Trophoblast cell (in vitro differentiated cells and primary cell): ENCODE data around the gene LHFPL2.

ENCODE experiments used
- DNase-seq, 2 donors: peaks; one replicate each; pipeline ENCODE4 v3.0.0-alpha.2; 2016
- H2AFZ ChIP-seq: 2 replicates; pipeline ENCODE4 v1.6.1; 2013; ENCODE audit warnings: low read length, moderate library complexity, mild to moderate bottlenecking; ENCODE audit not compliant: insufficient read depth, poor library complexity
- H2AK5ac ChIP-seq: 2 replicates; pipeline ENCODE4 v1.6.1; 2013; ENCODE audit warnings: mild to moderate bottlenecking, low read length
- H2BK120ac ChIP-seq: 2 replicates; pipeline ENCODE4 v1.6.1; 2013; ENCODE audit warnings: low read length, mild to moderate bottlenecking, moderate library complexity; ENCODE audit not compliant: insufficient read depth, poor library complexity
- H2BK12ac ChIP-seq: 2 replicates; pipeline ENCODE4 v1.6.1; 2013; ENCODE audit warnings: mild to moderate bottlenecking, low read length, moderate library complexity
- H2BK5ac ChIP-seq: 2 replicates; pipeline ENCODE4 v1.6.1; 2013; ENCODE audit warnings: low read length, low read depth, moderate library complexity, mild to moderate bottlenecking; ENCODE audit not compliant: poor library complexity
- H3K14ac ChIP-seq: 2 replicates; pipeline ENCODE4 v1.6.1; 2013; ENCODE audit warnings: mild to moderate bottlenecking, low read length
- H3K18ac ChIP-seq: 2 replicates; pipeline ENCODE4 v1.6.1; 2013; ENCODE audit warnings: mild to moderate bottlenecking, low read length
- H3K23ac ChIP-seq: 2 replicates; pipeline ENCODE4 v1.6.1; 2013; ENCODE audit warnings: low read length
- H3K27ac ChIP-seq: 2 replicates; pipeline ENCODE4 v1.5.1; 2013; ENCODE audit warnings: low read depth, mild to moderate bottlenecking, inconsistent platforms, low read length, moderate library complexity
- H3K27me3 ChIP-seq: 2 replicates; pipeline ENCODE4 v1.6.1; 2013; ENCODE audit warnings: inconsistent platforms, mild to moderate bottlenecking, low read length, moderate library complexity; ENCODE audit not compliant: insufficient read depth
- H3K36me3 ChIP-seq, 2 experiments: 1 replicate in 1 of 2; 2 replicates in 1 of 2; pipeline ENCODE4 v1.6.1; 2013; ENCODE audit warnings: low read length in 2 of 2, mild to moderate bottlenecking in 2 of 2, moderate library complexity in 1 of 2; ENCODE audit not compliant: insufficient read depth in 2 of 2, control insufficient read depth in 1 of 2
- H3K4ac ChIP-seq: 2 replicates; pipeline ENCODE4 v1.6.1; 2013; ENCODE audit warnings: low read depth, mild to moderate bottlenecking, low read length, moderate library complexity
- H3K4me1 ChIP-seq, 2 experiments: 1 replicate in 1 of 2; 2 replicates in 1 of 2; pipeline ENCODE4 v1.6.1; 2013; ENCODE audit warnings: low read length in 2 of 2, mild to moderate bottlenecking in 2 of 2, moderate library complexity in 1 of 2; ENCODE audit not compliant: insufficient read depth in 2 of 2, control insufficient read depth in 1 of 2
- H3K4me2 ChIP-seq: 2 replicates; pipeline ENCODE4 v1.6.1; 2013; ENCODE audit warnings: inconsistent platforms, mild to moderate bottlenecking, low read length, moderate library complexity
- H3K4me3 ChIP-seq: 2 replicates; pipeline ENCODE4 v1.5.1; 2013; ENCODE audit warnings: mild to moderate bottlenecking, low read depth, low read length, inconsistent platforms
- H3K79me1 ChIP-seq: one replicate; pipeline ENCODE4 v1.6.1; 2013; ENCODE audit warnings: low read length
- H3K79me2 ChIP-seq: 2 replicates; pipeline ENCODE4 v1.6.1; 2013; ENCODE audit warnings: low read length, mild to moderate bottlenecking; ENCODE audit not compliant: control insufficient read depth, insufficient read depth, poor library complexity
- H3K9ac ChIP-seq: 2 replicates; pipeline ENCODE4 v1.6.1; 2013; ENCODE audit warnings: mild to moderate bottlenecking, low read length
- H3K9me3 ChIP-seq: 2 replicates; pipeline ENCODE4 v1.6.1; 2013; ENCODE audit warnings: low read depth, mild to moderate bottlenecking, control low read depth, inconsistent platforms, low read length; ENCODE audit not compliant: insufficient read depth
- H4K12ac ChIP-seq: 2 replicates; pipeline ENCODE4 v1.6.1; 2013; ENCODE audit warnings: low read depth, mild to moderate bottlenecking, low read length, moderate library complexity
- H4K8ac ChIP-seq: 2 replicates; pipeline ENCODE4 v1.6.1; 2013; ENCODE audit warnings: low read depth, mild to moderate bottlenecking, low read length, moderate library complexity
- H4K91ac ChIP-seq: one replicate; pipeline ENCODE4 v1.6.1; 2013; ENCODE audit warnings: low read depth, mild to moderate bottlenecking, low read length, moderate library complexity
- WGBS: extraction: QIAGEN DNeasy Blood & Tissue Kit; methylation state at CpG from one replicate; pipeline ENCODE4 v1.1.7; 2013; ENCODE audit warnings: missing lambda C conversion rate; ENCODE audit not compliant: insufficient read length, insufficient coverage; ENCODE audit errors: extremely low coverage; 5-methylcytosine and 5-hydroxymethylcytosine counted together

Gene LHFPL2

GRCh38 chr5:78563621-78564020, 85.0 kb downstream of the LHFPL2 start:
- H2AFZ ChIP-seq: no peak overlapping the region
- H3K79me2 ChIP-seq: no peaks in the 10 kb centered on the region
- no peak overlapping the region for H3K14ac ChIP-seq
- H3K9me3 ChIP-seq: no peaks in the 10 kb centered on the region
- no peak overlapping the region for H3K4me2 ChIP-seq
- no peak overlapping the region for H4K8ac ChIP-seq
- H3K4me1 ChIP-seq: peaks cover 0 to 4% of the 10 kb centered on the region in 2 experiments
- no peak overlapping the region for H2AK5ac ChIP-seq
- no peak overlapping the region for H4K12ac ChIP-seq
- peaks cover 0 to 2% of the 10 kb centered on the region in 2 experiments for H3K36me3 ChIP-seq
- H4K91ac ChIP-seq: no peak overlapping the region
- H2BK5ac ChIP-seq: no peak overlapping the region
- no peak overlapping the region for H3K9ac ChIP-seq
- no CpG with 5 or more reads among the region's 2 CpGs for WGBS
- no peaks in the 10 kb centered on the region for H3K27me3 ChIP-seq
- no peak overlapping the region for H3K27ac ChIP-seq
- no peak overlapping the region for H3K23ac ChIP-seq
- H2BK12ac ChIP-seq: no peak overlapping the region
- peak; percentile 68 to 87 for DNase-seq
- H3K4ac ChIP-seq: no peak overlapping the region
- H3K79me1 ChIP-seq: no peaks in the 10 kb centered on the region
- no peak overlapping the region for H3K4me3 ChIP-seq
- H3K18ac ChIP-seq: no peak overlapping the region
- no peak overlapping the region for H2BK120ac ChIP-seq

GRCh38 chr5:78562714-78563330, 85.8 kb downstream of the LHFPL2 start:
- Histone ChIP-seq H3K4ac (no peak overlapping the region), H3K18ac (no peak overlapping the region), H3K14ac (no peak overlapping the region), H3K4me2 (no peak overlapping the region), H2BK5ac (no peak overlapping the region), H3K79me1 (no peaks in the 10 kb centered on the region), H3K4me1 (peaks cover 0 to 4% of the 10 kb centered on the region in 2 experiments), H3K27ac (no peak overlapping the region), H3K9me3 (no peaks in the 10 kb centered on the region), H3K23ac (no peak overlapping the region), H2AK5ac (no peak overlapping the region), H3K27me3 (no peaks in the 10 kb centered on the region), H3K36me3 (peaks cover 0 to 2% of the 10 kb centered on the region in 2 experiments), H4K12ac (no peak overlapping the region), H2AFZ (no peak overlapping the region), H4K91ac (no peak overlapping the region), H2BK120ac (no peak overlapping the region), H3K79me2 (no peaks in the 10 kb centered on the region), H3K9ac (no peak overlapping the region), H4K8ac (no peak overlapping the region), H2BK12ac (no peak overlapping the region), H3K4me3 (no peak overlapping the region)
- no peak for DNase-seq
- no CpG with 5 or more reads among the region's 3 CpGs for WGBS

- DNase-seq: no peak
- no peaks in the 10 kb centered on the region for H3K79me2 ChIP-seq
- no peak overlapping the region for H2BK5ac ChIP-seq
- no peak overlapping the region for H3K4ac ChIP-seq
- H3K36me3 ChIP-seq: peaks cover 0 to 2% of the 10 kb centered on the region in 2 experiments
- H3K18ac ChIP-seq: no peak overlapping the region
- no peak overlapping the region for H2BK12ac ChIP-seq
- no peak overlapping the region for H2BK120ac ChIP-seq
- no peak overlapping the region for H3K14ac ChIP-seq
- H3K4me1 ChIP-seq: peaks cover 0 to 4% of the 10 kb centered on the region in 2 experiments
- no peak overlapping the region for H4K12ac ChIP-seq
- no CpG with 5 or more reads among the region's 3 CpGs for WGBS
- no peak overlapping the region for H2AK5ac ChIP-seq
- H3K27me3 ChIP-seq: no peaks in the 10 kb centered on the region
- no peak overlapping the region for H4K91ac ChIP-seq
- no peak overlapping the region for H3K9ac ChIP-seq
- no peaks in the 10 kb centered on the region for H3K79me1 ChIP-seq
- no peak overlapping the region for H3K23ac ChIP-seq
- no peak overlapping the region for H3K4me3 ChIP-seq
- H3K9me3 ChIP-seq: no peaks in the 10 kb centered on the region
- no peak overlapping the region for H3K27ac ChIP-seq
- no peak overlapping the region for H4K8ac ChIP-seq
- no peak overlapping the region for H3K4me2 ChIP-seq
- no peak overlapping the region for H2AFZ ChIP-seq
Observed at GRCh38 chr5:78562001-78562400, 86.6 kb downstream of the LHFPL2 start.

- no peak overlapping the region for H2AFZ ChIP-seq
- H3K9ac ChIP-seq: no peak overlapping the region
- H3K14ac ChIP-seq: no peak overlapping the region
- WGBS: no CpG with 5 or more reads among the region's 12 CpGs
- H3K4me2 ChIP-seq: no peak overlapping the region
- H4K8ac ChIP-seq: no peak overlapping the region
- H3K9me3 ChIP-seq: no peaks in the 10 kb centered on the region
- H3K27me3 ChIP-seq: no peaks in the 10 kb centered on the region
- no peak overlapping the region for H3K4ac ChIP-seq
- H3K4me1 ChIP-seq: peaks cover 0 to 4% of the 10 kb centered on the region in 2 experiments
- H3K79me2 ChIP-seq: no peaks in the 10 kb centered on the region
- peaks cover 0 to 2% of the 10 kb centered on the region in 2 experiments for H3K36me3 ChIP-seq
- H3K4me3 ChIP-seq: no peak overlapping the region
- H2BK12ac ChIP-seq: no peak overlapping the region
- no peak overlapping the region for H4K91ac ChIP-seq
- H4K12ac ChIP-seq: no peak overlapping the region
- no peak overlapping the region for H2BK120ac ChIP-seq
- no peak overlapping the region for H3K27ac ChIP-seq
- no peak for DNase-seq
- H2AK5ac ChIP-seq: no peak overlapping the region
- H2BK5ac ChIP-seq: no peak overlapping the region
- no peaks in the 10 kb centered on the region for H3K79me1 ChIP-seq
- H3K23ac ChIP-seq: no peak overlapping the region
- peak overlapping the region; percentile 51 for H3K18ac ChIP-seq
Observed at GRCh38 chr5:78561261-78561660, 87.3 kb downstream of the LHFPL2 start.
